HUES6 (cell line): Measurements from ENCODE around the gene COPS6.
A peak's percentile ranks its signal among the peaks of the same experiment; 100 is the strongest.
"Not testable (repeated sequence)": the region's sequence is repeated elsewhere in the genome, so short reads cannot be mapped to it uniquely, and the experiment has no call there.

Experiments used
- H3K27ac ChIP-seq: 2 replicates; pipeline ENCODE4 v1.7.0; 2013; ENCODE audit warnings: low read depth, mild to moderate bottlenecking, low read length, inconsistent platforms
- H3K27me3 ChIP-seq: 2 replicates; pipeline ENCODE4 v1.6.1; 2013; ENCODE audit warnings: low read length; ENCODE audit not compliant: control insufficient read depth, insufficient read depth
- H3K36me3 ChIP-seq: 2 replicates; pipeline ENCODE4 v1.6.1; 2013; ENCODE audit warnings: low read length; ENCODE audit not compliant: control insufficient read depth, insufficient read depth
- H3K4me1 ChIP-seq: 2 replicates; pipeline ENCODE4 v1.6.1; 2013; ENCODE audit warnings: low read length; ENCODE audit not compliant: control insufficient read depth, insufficient read depth
- H3K4me3 ChIP-seq: 2 replicates; pipeline ENCODE4 v1.5.1; 2013; ENCODE audit warnings: low read depth, low read length
- H3K9ac ChIP-seq: one replicate; pipeline ENCODE4 v1.6.1; 2013; ENCODE audit warnings: mild to moderate bottlenecking, low read length
- H3K9me3 ChIP-seq: 2 replicates; pipeline ENCODE4 v1.6.1; 2013; ENCODE audit warnings: low read depth, low read length; ENCODE audit not compliant: control insufficient read depth, insufficient read depth

Gene COPS6

DNA sequence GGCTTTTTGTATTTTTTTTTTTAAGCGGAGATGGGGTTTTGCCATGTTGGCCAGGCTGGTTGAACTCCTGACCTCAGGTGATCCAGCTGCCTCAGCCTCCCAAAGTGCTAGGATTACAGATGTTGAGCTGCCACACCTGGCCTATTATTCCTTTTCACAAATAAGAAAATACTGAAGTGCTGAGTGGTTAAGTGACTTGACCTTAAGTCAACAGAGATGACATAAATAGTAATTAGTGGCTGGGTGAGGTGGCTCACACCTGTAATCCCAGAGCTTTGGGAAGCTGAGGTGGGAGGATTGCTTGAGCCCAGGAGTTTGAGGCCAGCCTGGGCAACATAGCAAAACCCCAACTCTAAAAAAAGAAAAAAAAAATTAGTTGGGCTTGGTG lies 41.4 kb downstream of the COPS6 start:
- H3K4me3 ChIP-seq, H3K9me3 ChIP-seq, H3K36me3 ChIP-seq, H3K27ac ChIP-seq, H3K4me1 ChIP-seq, H3K9ac ChIP-seq: not testable (repeated sequence)
- H3K27me3 ChIP-seq, result peaks cover 12% of the 10 kb centered on the region

DNA sequence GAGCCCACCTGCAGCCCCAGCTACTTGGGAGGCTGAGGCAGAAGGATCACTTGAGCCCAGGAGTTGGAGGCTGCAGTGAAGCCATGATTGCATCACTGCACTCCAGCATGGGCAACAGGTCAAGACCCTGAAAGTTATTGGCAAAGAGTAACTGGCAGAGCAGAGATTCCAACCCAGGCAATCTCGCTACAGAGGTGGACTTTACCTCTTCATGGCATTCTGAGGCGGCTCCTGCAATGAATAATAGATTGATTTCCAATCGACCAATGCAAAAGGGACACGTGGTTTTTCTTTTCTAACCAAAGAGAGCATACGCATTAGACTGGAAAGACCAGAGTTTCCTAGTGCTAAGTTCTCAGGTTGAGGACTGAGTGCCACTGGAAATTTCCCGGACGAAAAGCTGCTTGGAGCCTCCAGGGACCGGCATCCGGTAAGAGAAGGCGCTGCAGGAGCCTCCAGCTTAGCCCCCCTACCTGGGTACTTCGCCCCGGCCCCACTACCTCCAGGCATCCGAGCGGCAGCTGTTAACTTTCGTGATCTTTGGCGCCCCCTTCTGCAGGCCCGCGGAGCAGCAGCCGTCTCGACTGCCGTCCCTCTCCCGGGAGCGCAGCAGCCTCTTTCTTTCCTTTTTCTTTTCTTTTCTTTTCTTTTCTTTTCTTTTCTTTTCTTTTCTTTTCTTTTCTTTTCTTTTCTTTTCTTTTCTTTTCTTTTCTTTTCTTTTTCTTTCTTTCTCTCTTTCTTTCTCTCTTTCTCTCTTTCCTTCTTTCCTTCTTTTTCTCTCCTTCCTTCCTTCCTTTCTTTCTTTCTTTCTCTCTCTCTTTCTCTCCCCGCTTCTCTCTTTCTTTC lies 42.1 kb downstream of the COPS6 start:
- H3K9me3 ChIP-seq, result no peaks in the 10 kb centered on the region
- H3K36me3 ChIP-seq, result no peaks in the 10 kb centered on the region
- peak overlapping the region; percentile 36 for H3K9ac ChIP-seq
- H3K27ac ChIP-seq, result no peak overlapping the region
- peaks cover 12% of the 10 kb centered on the region for H3K27me3 ChIP-seq
- H3K4me3 ChIP-seq, result peak overlapping the region; percentile 43
- peaks cover 4% of the 10 kb centered on the region; the same call in 1 of the 2 replicates for H3K4me1 ChIP-seq

DNA sequence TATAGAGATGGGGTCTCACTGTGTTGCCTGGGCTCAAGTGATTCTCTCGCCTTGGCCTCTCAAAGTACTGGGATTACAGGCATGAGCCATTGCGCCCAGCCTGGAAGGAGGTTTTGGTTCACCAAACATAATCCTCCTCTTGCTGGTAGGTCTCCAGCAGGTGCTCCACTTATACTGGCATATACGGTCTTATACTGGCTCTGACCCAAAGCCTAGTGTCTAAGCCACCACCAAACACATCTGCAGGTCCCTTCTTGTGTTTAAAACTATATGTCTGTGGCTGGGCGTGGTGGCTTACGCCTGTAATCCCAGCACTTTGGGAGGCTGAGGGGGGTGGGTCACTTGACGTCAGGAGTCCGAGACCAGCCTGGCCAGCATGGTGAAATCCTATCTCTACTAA lies 43.4 kb downstream of the COPS6 start:
- Histone ChIP-seq H3K9ac (no peak overlapping the region), H3K4me3 (no peak overlapping the region), H3K27me3 (peaks cover 12% of the 10 kb centered on the region), H3K36me3 (no peaks in the 10 kb centered on the region), H3K4me1 (peaks cover 4% of the 10 kb centered on the region; the same call in 1 of the 2 replicates), H3K27ac (no peak overlapping the region), H3K9me3 (no peaks in the 10 kb centered on the region)

DNA sequence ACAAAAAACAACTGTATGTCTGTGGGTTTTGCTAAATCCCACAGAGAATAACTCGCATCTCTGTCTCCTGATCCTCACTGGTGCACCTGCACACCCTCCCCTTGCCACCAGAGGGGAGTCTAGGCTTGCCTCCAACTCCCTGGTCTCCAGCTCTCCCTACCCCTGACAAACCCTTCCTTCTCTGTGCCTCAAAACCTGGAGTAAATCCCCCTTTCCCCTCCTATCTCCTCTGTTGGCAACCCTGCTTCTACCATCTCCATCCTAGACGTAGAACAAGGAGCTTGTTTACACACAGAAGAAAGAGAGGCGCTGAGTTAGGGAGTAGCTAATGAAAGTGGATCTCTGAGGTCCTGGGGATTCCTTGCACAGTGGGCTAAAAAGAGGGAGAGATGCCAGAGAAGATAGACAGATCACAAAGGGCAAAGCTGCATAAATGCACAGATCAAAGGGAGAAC lies 44.0 kb downstream of the COPS6 start:
- Histone ChIP-seq H3K4me3 (no peak overlapping the region), H3K4me1 (peaks cover 4% of the 10 kb centered on the region; the same call in 1 of the 2 replicates), H3K27ac (no peak overlapping the region), H3K36me3 (no peaks in the 10 kb centered on the region), H3K9me3 (no peaks in the 10 kb centered on the region), H3K27me3 (peaks cover 11% of the 10 kb centered on the region), H3K9ac (no peak overlapping the region)

DNA sequence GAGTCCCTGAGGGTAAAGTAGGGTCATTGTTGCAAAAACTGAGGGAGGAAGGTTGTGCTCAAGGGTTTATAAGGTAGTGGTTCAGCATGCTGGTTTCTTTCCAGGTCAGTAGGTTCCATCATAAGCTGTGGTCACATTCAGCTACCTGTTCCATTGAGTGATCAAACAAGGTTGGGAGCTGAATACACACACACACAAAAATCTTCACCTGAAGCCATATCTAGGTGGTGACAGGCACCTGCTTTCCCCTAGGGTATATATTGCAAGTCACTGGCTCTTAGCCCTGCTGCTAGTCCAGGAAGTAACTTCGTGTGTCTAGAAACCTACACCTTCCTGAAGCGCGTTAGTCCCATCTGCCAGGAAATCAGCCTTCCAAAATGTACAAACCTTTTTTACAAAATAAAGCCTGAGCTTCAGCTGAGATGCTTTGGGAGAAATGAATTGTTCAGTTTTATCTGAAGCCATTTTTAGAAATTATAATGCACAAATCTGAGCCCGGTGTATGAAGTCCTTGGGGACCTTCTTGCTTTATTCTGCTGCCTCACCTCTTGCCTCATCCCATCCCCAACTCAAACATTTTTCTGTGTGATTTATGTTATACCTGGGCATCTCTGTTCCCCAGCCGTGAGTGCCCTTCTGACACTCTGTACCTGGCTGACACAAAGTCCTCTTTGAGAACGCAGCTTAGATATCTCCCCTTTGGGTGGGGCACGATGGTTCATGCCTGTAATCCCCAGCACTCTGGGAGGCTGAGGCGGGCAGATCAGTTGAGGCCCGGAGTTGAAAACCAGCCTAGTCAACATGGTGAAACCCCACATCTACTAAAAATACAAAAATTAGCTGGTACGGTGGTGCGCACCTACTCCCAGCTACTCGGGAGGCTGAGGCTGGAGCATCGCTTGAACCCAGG lies 49.3 kb downstream of the COPS6 start:
- no peaks in the 10 kb centered on the region for H3K27me3 ChIP-seq
- H3K9ac ChIP-seq, result no peak overlapping the region
- H3K27ac ChIP-seq, result no peak overlapping the region
- 0 out of 2 replicates have a peak, but pooled peaks cover under 1% of the 10 kb centered on the region for H3K4me1 ChIP-seq
- no peaks in the 10 kb centered on the region for H3K36me3 ChIP-seq
- no peaks in the 10 kb centered on the region for H3K9me3 ChIP-seq
- H3K4me3 ChIP-seq, result no peak overlapping the region

DNA sequence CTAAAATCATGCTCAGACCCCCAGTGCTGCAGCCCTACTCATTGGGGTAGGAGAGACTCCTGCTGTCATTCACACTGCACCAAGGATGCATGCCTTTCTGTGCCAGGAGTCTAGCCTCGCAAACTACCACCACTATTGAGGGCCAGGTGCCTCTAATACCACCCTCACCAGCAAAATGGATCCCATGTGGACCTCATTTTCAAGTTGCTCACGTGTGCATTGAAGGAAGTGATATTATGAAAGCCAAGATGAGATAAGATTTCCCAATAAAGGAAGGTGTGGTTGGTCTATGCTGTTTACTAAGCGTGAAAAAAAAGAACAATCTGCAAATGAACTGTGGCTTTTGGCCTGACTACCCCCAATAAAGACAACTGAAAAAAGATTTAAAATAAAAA lies 52.8 kb downstream of the COPS6 start:
- no peaks in the 10 kb centered on the region for H3K9me3 ChIP-seq
- H3K9ac ChIP-seq, result no peak overlapping the region
- H3K27me3 ChIP-seq, result no peaks in the 10 kb centered on the region
- no peak overlapping the region for H3K4me3 ChIP-seq
- no peaks in the 10 kb centered on the region for H3K4me1 ChIP-seq
- H3K27ac ChIP-seq, result no peak overlapping the region
- H3K36me3 ChIP-seq, result no peaks in the 10 kb centered on the region
